Astrocyte of the cerebellum (primary cell): Measurements from ENCODE around the gene CD101.
A peak's percentile ranks its signal among the peaks of the same experiment; 100 is the strongest.

ENCODE experiments used
- DNase-seq: peaks from one replicate; pipeline ENCODE4 v3.0.0-alpha.2; 2011; ENCODE audit warnings: low read depth
- H3K4me3 ChIP-seq: 2 replicates; pipeline ENCODE4 v1.5.1; 2011; ENCODE audit warnings: mild to moderate bottlenecking, low read depth, low read length, moderate library complexity
- CTCF ChIP-seq: IDR thresholded peaks from 2 replicates; pipeline ENCODE4 v1.5.1; 2012; ENCODE audit warnings: low read length, low read depth, moderate library complexity, mild to moderate bottlenecking; ENCODE audit errors: missing control alignments
- in situ Hi-C: cut with HindIII; loops from 2 replicates; pipeline ENCODE4 v1.10.0; 2017; ENCODE audit warnings: low sequenced_read_pairs

Gene CD101

GRCh38 chr1:116961606-116962005 lies 40.0 kb upstream of the CD101 start:
- no peak overlapping the region for H3K4me3 ChIP-seq
- no peak for DNase-seq
- in situ Hi-C loops: no loop called here
- no peak for TF ChIP-seq CTCF

GRCh38 chr1:116962987-116963639 lies 38.4 kb upstream of the CD101 start:
- in situ Hi-C loops: no loop called here
- TF ChIP-seq CTCF: no peak
- no peak overlapping the region for H3K4me3 ChIP-seq
- peak; percentile 16 for DNase-seq

GRCh38 chr1:116966791-116967190 lies 34.8 kb upstream of the CD101 start:
- H3K4me3 ChIP-seq: no peak overlapping the region
- no peak for TF ChIP-seq CTCF
- no peak for DNase-seq
- in situ Hi-C loops: no loop called here

GRCh38 chr1:116968724-116969123 lies 32.8 kb upstream of the CD101 start:
- H3K4me3 ChIP-seq: no peak overlapping the region
- no peak for DNase-seq
- in situ Hi-C loops: no loop called here
- no peak for TF ChIP-seq CTCF

GRCh38 chr1:116971258-116971860 lies 30.2 kb upstream of the CD101 start:
- in situ Hi-C loops: no loop called here
- no peak for DNase-seq

GRCh38 chr1:116971965-116972673 lies 29.4 kb upstream of the CD101 start:
- in situ Hi-C loops: no loop called here

More at GRCh38 chr1:116971258-116971860, 30.2 kb upstream of the CD101 start:
- no peak overlapping the region for H3K4me3 ChIP-seq
- no peak for TF ChIP-seq CTCF

More at GRCh38 chr1:116971965-116972673, 29.4 kb upstream of the CD101 start:
- DNase-seq: no peak
- H3K4me3 ChIP-seq: no peak overlapping the region
- no peak for TF ChIP-seq CTCF
